Neural progenitor cell (in vitro differentiated cells): ENCODE data around the gene FRS2. TPM values are rescaled to one million over a fixed set of nuclear protein-coding genes. Genes with fewer than 3 reads are reported as not detected.

ENCODE experiments used
- DNase-seq: peaks from one replicate; pipeline ENCODE4 v3.0.0-alpha.2; 2016; ENCODE audit warnings: low spot score
- H2AFZ ChIP-seq: fragments of 200-600 bp; sonication (generic); replicated peaks from 2 replicates; pipeline ENCODE4 v1.6.1; 2016; ENCODE audit warnings: antibody characterized with exemption
- H3F3A ChIP-seq: fragments of 200-600 bp; sonication (generic); 2 replicates; pipeline ENCODE4 v1.6.1; 2016; ENCODE audit warnings: antibody characterized with exemption, low read depth
- H3K27ac ChIP-seq: fragments of 200-600 bp; sonication (generic); 2 replicates; pipeline ENCODE4 v1.5.1; 2016; ENCODE audit warnings: mild to moderate bottlenecking
- H3K27me3 ChIP-seq: fragments of 200-600 bp; sonication (generic); 2 replicates; pipeline ENCODE4 v1.6.1; 2016; ENCODE audit warnings: mild to moderate bottlenecking, moderate library complexity
- H3K36me3 ChIP-seq: fragments of 200-600 bp; sonication (generic); 2 replicates; pipeline ENCODE4 v1.5.1; 2016
- H3K4me1 ChIP-seq: fragments of 200-600 bp; sonication (generic); 2 replicates; pipeline ENCODE4 v1.6.1; 2016; ENCODE audit warnings: mixed run types
- H3K4me2 ChIP-seq: fragments of 200-600 bp; sonication (generic); 2 replicates; pipeline ENCODE4 v1.6.1; 2016
- H3K4me3 ChIP-seq: fragments of 200-600 bp; sonication (generic); 2 replicates; pipeline ENCODE4 v1.5.1; 2016
- H3K79me2 ChIP-seq: fragments of 200-600 bp; sonication (generic); 2 replicates; pipeline ENCODE4 v1.6.1; 2016; ENCODE audit warnings: low read depth
- H3K9ac ChIP-seq: fragments of 200-600 bp; sonication (generic); 2 replicates; pipeline ENCODE4 v1.6.1; 2016
- H3K9me3 ChIP-seq: fragments of 200-600 bp; sonication (generic); 2 replicates; pipeline ENCODE4 v1.5.1; 2016; ENCODE audit warnings: low read depth
- H4K20me1 ChIP-seq: fragments of 200-600 bp; sonication (generic); 2 replicates; pipeline ENCODE4 v1.6.1; 2016; ENCODE audit warnings: low read depth
- H3K27ac Mint-ChIP-seq: 3 replicates; pipeline ENCODE4 v1.8.0; 2021; ENCODE audit warnings: mixed read lengths
- H3K27me3 Mint-ChIP-seq: 2 replicates; pipeline ENCODE4 v1.8.0; 2022; ENCODE audit warnings: low read depth, mild to moderate bottlenecking, inconsistent platforms, moderate library complexity, mixed read lengths; ENCODE audit not compliant: insufficient read depth
- H3K36me3 Mint-ChIP-seq: 3 replicates; pipeline ENCODE4 v1.8.0; 2021; ENCODE audit warnings: mixed read lengths
- H3K4me1 Mint-ChIP-seq: 3 replicates; pipeline ENCODE4 v1.8.0; 2021; ENCODE audit warnings: mixed read lengths
- H3K4me3 Mint-ChIP-seq: 3 replicates; pipeline ENCODE4 v1.8.0; 2021; ENCODE audit warnings: mild to moderate bottlenecking, moderate library complexity, mixed read lengths
- H3K9me3 Mint-ChIP-seq: 3 replicates; pipeline ENCODE4 v1.8.0; 2020; ENCODE audit warnings: mixed read lengths
- EZH2 ChIP-seq: fragments of 200-600 bp; sonication (generic); IDR thresholded peaks from 2 replicates; pipeline ENCODE4 v1.6.1; 2017; ENCODE audit warnings: antibody characterized with exemption, mild to moderate bottlenecking, moderate library complexity
- EZH2phosphoT487 ChIP-seq: fragments of 200-600 bp; sonication (generic); IDR thresholded peaks from 2 replicates; pipeline ENCODE4 v1.6.1; 2017; ENCODE audit warnings: antibody characterized with exemption
- total RNA-seq: library from RNA; depleted of rRNA; stranded (reverse); fragments of >200 nt; gene quantifications from 2 replicates; pipeline ENCODE4 v1.2.3, GENCODE V29; 2015; ENCODE audit warnings: low replicate concordance
- TF ChIP-seq, protein P1 (sequence below): fragments of 200-600 bp; sonication (generic); IDR thresholded peaks from 2 replicates; pipeline ENCODE4 v1.5.1; 2017; ENCODE audit warnings: antibody characterized with exemption, mild to moderate bottlenecking

Gene FRS2
- total RNA-seq, 1 donor from 2014 or later = 128 TPM

DNA sequence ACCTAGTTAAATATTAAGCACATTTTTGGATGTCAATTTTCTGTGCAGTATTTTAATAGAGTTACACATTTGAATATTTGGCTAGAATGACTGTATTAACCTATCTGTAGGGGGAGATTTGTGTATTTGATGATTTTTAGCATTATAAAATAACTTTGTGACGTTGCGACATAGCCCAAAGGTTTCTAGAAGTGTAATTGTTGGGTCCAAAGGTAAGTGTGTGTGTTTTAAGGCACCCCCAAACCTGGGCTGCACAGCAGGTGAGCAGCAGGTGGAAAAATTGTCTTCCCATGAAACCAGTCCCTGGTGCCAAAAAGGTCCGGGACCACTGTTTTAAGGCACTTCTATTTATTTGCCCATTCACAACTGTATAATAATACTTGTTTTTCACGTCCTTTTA, 118.3 kb downstream of the FRS2 start:
- H4K20me1 ChIP-seq = peaks cover 15% of the 10 kb centered on the region
- DNase-seq = no peak
- H3K36me3 ChIP-seq = peaks cover 49% of the 10 kb centered on the region
- Mint-ChIP-seq H3K4me3 (no peak overlapping the region), H3K27me3 (peaks cover 2% of the 10 kb centered on the region), H3K9me3 (no peaks in the 10 kb centered on the region), H3K4me1 (peaks cover 11% of the 10 kb centered on the region), H3K36me3 (peaks cover 36% of the 10 kb centered on the region), H3K27ac (no peak overlapping the region)
- no peak overlapping the region for H3K4me3 ChIP-seq
- no peak overlapping the region for H3K9ac ChIP-seq
- no peak overlapping the region for H3K4me2 ChIP-seq
- no peak overlapping the region for H3K27ac ChIP-seq
- H3K27me3 ChIP-seq = no peaks in the 10 kb centered on the region
- no peak for TF ChIP-seq EZH2
- TF ChIP-seq, protein P1, sequence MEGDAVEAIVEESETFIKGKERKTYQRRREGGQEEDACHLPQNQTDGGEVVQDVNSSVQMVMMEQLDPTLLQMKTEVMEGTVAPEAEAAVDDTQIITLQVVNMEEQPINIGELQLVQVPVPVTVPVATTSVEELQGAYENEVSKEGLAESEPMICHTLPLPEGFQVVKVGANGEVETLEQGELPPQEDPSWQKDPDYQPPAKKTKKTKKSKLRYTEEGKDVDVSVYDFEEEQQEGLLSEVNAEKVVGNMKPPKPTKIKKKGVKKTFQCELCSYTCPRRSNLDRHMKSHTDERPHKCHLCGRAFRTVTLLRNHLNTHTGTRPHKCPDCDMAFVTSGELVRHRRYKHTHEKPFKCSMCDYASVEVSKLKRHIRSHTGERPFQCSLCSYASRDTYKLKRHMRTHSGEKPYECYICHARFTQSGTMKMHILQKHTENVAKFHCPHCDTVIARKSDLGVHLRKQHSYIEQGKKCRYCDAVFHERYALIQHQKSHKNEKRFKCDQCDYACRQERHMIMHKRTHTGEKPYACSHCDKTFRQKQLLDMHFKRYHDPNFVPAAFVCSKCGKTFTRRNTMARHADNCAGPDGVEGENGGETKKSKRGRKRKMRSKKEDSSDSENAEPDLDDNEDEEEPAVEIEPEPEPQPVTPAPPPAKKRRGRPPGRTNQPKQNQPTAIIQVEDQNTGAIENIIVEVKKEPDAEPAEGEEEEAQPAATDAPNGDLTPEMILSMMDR = no peak
- TF ChIP-seq EZH2phosphoT487 = no peak
- H3K79me2 ChIP-seq = peaks cover 65% of the 10 kb centered on the region
- H2AFZ ChIP-seq = no peak overlapping the region
- H3K9me3 ChIP-seq = no peaks in the 10 kb centered on the region
- H3F3A ChIP-seq = peaks cover 26% of the 10 kb centered on the region
- H3K4me1 ChIP-seq = peaks cover 16% of the 10 kb centered on the region

DNA sequence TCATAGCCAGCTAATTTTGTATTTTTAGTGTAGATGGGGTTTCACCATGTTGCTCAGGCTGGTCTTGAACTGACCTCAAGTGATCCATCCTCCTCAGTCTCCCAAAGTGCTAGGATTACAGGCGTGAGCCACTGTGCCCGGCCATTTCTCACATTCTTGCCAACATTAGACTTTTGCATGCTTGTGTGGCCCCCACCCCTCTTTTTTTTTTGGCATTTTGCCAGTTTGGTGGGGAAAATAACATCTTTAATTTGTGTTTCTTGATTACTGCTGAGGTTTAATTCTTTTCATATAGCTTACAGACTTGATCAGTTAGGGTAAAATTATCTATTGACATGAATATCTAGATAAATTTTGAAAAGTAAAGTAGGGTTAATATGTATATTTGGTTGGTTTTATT, 118.9 kb downstream of the FRS2 start:
- Histone ChIP-seq H3K4me2 (no peak overlapping the region), H3K36me3 (peaks cover 55% of the 10 kb centered on the region), H3K4me1 (peaks cover 16% of the 10 kb centered on the region), H3F3A (peaks cover 21% of the 10 kb centered on the region), H3K9ac (no peak overlapping the region), H4K20me1 (peaks cover 15% of the 10 kb centered on the region), H3K9me3 (no peaks in the 10 kb centered on the region), H3K79me2 (peaks cover 70% of the 10 kb centered on the region), H2AFZ (no peak overlapping the region), H3K4me3 (no peak overlapping the region), H3K27me3 (no peaks in the 10 kb centered on the region), H3K27ac (no peak overlapping the region)
- Mint-ChIP-seq H3K4me3 (no peak overlapping the region), H3K9me3 (no peaks in the 10 kb centered on the region), H3K36me3 (peaks cover 39% of the 10 kb centered on the region), H3K4me1 (peaks cover 9% of the 10 kb centered on the region), H3K27ac (no peak overlapping the region), H3K27me3 (peaks cover 2% of the 10 kb centered on the region)
- no peak for DNase-seq
- TF ChIP-seq EZH2phosphoT487 = no peak
- TF ChIP-seq, protein P1 = no peak
- no peak for TF ChIP-seq EZH2

DNA sequence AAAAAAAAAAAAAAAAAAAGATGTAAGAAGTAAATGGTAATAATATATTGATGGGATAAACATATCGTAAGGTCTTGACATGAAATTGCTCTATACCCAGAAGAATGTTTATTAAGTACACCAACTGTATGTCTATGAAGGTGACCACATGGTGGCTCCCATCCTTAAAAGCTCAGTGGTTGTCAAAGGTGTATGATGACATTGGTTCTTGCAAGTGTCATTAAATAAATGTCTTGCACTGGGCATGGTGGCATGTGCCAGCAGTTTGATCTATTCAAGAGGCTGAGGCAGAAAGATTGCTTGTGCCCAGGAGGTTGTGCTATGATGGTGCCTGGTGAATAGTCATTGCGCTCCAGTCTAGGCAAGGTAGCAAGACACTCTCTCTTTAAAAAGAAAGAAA, 125.5 kb downstream of the FRS2 start:
- Histone ChIP-seq H3K27me3 (no peaks in the 10 kb centered on the region), H3K36me3 (peaks cover 68% of the 10 kb centered on the region), H3K27ac (no peak overlapping the region), H3K9me3 (no peaks in the 10 kb centered on the region), H4K20me1 (peaks cover 12% of the 10 kb centered on the region), H3K79me2 (peaks cover 26% of the 10 kb centered on the region), H3F3A (peaks cover 32% of the 10 kb centered on the region), H3K4me2 (no peak overlapping the region), H3K4me3 (no peak overlapping the region), H3K4me1 (no peaks in the 10 kb centered on the region), H3K9ac (no peak overlapping the region), H2AFZ (no peak overlapping the region)
- DNase-seq = no peak
- Mint-ChIP-seq H3K27me3 (peaks cover 2% of the 10 kb centered on the region), H3K4me1 (peaks cover 18% of the 10 kb centered on the region), H3K9me3 (no peaks in the 10 kb centered on the region), H3K36me3 (peaks cover 48% of the 10 kb centered on the region), H3K27ac (no peak overlapping the region), H3K4me3 (no peak overlapping the region)
- TF ChIP-seq EZH2phosphoT487 = no peak
- TF ChIP-seq EZH2 = no peak
- TF ChIP-seq, protein P1 = no peak
